BJ (cell line): ENCODE results near the gene RTP2. TPM values are rescaled to one million over a fixed set of nuclear protein-coding genes. Genes with fewer than 3 reads are reported as not detected.
A peak's percentile ranks its signal among the peaks of the same experiment; 100 is the strongest.

Source experiments
- CTCF ChIA-PET: fragments of 350-600 bp; formaldehyde crosslinking; extraction: SDS; loops from one replicate; lab custom pipeline; 2021; ENCODE audit warnings: antibody characterized with exemption, inconsistent platforms; lab: Yijun Ruan, JAX
- POLR2A ChIA-PET: fragments of 300-600 bp; sonication (Branson Sonifier 250); formaldehyde crosslinking; extraction: SDS; loops from one replicate; lab custom pipeline; 2021; ENCODE audit warnings: antibody characterized with exemption; lab: Charles Lee
- DNase-seq: peaks from one replicate; pipeline ENCODE4 v3.0.0-alpha.2; 2011; ENCODE audit warnings: low read depth
- H3K27me3 ChIP-seq: 2 replicates; pipeline ENCODE4 v1.6.0; 2011; ENCODE audit warnings: low read length; ENCODE audit not compliant: control insufficient read depth, insufficient read depth
- H3K36me3 ChIP-seq: 2 replicates; pipeline ENCODE4 v1.5.1; 2011; ENCODE audit warnings: low read length; ENCODE audit not compliant: control insufficient read depth, insufficient read depth
- H3K4me3 ChIP-seq: 2 replicates; pipeline ENCODE4 v1.5.1; 2011; ENCODE audit warnings: low read depth, mild to moderate bottlenecking, control low read depth, low read length
- polyA plus RNA-seq: library from polyadenylated mRNA; depleted of rRNA; stranded (reverse); fragments of >200 nt; gene quantifications from 2 replicates; pipeline ENCODE4 v1.2.3, GENCODE V29; 2011
- TF ChIP-seq, protein P1 (sequence below): IDR thresholded peaks from 2 replicates; pipeline ENCODE4 v1.5.1; 2011; ENCODE audit warnings: low read depth, mild to moderate bottlenecking, control low read depth, inconsistent platforms, low read length, moderate library complexity; ENCODE audit not compliant: insufficient read depth

RTP2 gene
- polyA plus RNA-seq, 1 experiment = not detected

DNA sequence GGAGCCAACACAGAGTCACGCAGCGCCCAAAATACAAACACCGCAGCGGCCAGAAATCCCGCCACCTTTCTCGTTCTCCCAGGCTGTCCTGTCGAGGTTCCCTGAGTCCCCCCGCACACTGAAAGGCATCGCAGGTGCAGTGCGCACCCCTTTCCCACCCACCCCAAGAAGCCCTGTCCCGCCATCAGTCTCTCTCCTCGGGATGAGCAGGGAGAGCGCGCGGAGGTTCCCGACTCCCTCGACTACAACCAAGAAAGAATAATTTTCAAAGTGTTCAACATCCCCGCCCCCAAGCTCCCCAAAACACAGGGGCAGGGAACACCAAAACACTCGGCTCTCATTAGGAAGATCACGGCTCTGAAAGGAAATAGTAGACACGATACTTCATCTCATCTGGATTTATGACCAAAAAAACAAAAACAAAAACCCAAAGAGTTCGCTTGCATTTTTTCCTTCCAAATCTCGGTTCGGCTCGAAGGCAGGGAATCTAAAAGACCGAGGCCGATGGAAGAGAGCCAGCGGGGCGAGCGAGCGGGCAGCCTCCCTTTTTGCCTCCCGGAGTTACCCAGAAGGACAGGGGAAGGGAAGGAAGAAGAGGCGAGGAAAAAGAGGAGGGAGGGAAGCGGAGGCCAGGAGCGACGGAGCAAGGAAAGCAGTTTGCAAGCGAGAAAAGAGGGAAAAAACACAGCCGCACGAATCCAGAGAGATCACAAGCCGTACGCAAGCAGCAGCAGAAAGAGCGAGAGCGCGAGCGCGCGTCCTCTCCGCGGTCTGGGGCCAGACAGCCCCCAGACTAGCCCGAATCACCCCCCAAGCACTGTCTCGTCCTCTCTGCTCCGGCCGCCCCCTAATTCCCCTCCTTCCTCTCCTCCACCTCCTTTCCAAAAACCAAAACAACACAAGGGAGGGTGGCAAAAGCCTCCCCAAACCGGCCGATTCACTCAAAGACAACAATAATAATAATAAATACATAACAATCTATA is 42.1 kb upstream of the RTP2 start:
- Histone ChIP-seq H3K4me3 (peak overlapping the region; percentile 96), H3K36me3 (no peaks in the 10 kb centered on the region), H3K27me3 (no peaks in the 10 kb centered on the region)
- TF ChIP-seq, protein P1, sequence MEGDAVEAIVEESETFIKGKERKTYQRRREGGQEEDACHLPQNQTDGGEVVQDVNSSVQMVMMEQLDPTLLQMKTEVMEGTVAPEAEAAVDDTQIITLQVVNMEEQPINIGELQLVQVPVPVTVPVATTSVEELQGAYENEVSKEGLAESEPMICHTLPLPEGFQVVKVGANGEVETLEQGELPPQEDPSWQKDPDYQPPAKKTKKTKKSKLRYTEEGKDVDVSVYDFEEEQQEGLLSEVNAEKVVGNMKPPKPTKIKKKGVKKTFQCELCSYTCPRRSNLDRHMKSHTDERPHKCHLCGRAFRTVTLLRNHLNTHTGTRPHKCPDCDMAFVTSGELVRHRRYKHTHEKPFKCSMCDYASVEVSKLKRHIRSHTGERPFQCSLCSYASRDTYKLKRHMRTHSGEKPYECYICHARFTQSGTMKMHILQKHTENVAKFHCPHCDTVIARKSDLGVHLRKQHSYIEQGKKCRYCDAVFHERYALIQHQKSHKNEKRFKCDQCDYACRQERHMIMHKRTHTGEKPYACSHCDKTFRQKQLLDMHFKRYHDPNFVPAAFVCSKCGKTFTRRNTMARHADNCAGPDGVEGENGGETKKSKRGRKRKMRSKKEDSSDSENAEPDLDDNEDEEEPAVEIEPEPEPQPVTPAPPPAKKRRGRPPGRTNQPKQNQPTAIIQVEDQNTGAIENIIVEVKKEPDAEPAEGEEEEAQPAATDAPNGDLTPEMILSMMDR = no peak
- ChIA-PET CTCF (interaction anchor here (1.0 to 8.2 kb wide), 6 partner anchors 28 to 1210 kb away, joined by 3 to 91 read pairs (median 4); no protein-coding TSS in a partner anchor), POLR2A (interaction anchor here (0.7 to 1.1 kb wide), 4 partner anchors 409 to 762 kb away, joined by 3 to 18 read pairs (median 7); no protein-coding TSS in a partner anchor)
- DNase-seq = no peak

DNA sequence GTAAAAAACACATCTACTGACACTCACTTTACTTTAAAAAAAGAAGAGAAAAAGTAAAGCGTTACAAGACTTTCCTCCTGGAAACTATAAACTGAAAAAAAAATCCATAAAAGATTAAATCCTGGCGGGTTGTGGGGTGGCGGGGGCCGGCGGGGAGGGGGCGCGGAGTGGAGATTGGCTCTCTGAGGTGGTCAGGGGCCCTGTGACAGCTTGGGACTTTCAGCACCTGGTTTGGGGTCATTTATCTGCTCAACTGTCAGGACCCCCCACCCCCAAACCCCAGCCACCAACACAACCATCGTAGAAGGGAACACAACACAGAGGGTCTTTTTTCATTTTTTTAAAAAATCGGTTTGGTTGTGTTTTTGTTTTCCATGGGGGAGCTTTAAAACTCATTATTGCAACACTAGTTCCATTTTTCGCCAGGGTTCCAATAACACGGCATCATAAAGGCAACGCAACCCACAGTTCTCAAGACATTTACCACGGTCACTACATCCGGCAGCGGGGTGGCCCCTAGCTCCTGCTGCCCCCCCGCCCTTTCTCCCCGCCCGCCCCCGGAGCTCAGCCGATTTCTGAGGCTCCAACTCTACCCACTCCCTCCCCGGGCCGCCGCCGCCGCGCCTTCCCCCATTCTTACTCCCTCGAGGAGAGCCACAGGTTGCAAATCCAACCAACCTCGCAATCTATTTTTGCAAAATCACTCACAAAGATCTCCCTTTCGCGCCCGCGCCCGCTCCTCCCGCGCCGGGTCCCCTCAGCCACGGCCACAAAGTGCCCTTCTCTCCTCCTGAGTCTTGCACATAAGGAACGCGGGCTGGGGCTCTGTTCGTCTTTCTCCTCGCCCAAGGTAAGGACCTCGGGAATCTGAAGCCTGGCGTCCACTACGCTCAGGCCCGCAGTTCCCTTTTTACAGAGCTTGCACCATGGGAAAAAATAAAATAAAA is 41.1 kb upstream of the RTP2 start:
- H3K36me3 ChIP-seq = no peaks in the 10 kb centered on the region
- POLR2A ChIA-PET = interaction anchor here (0.5 to 0.7 kb wide), 4 partner anchors 396 to 689 kb away, joined by 3 to 8 read pairs (median 4); no protein-coding TSS in a partner anchor
- peak overlapping the region; percentile 96 for H3K4me3 ChIP-seq
- CTCF ChIA-PET = interaction anchor here (0.8 to 8.2 kb wide), 10 partner anchors 531 to 1297 kb away, joined by 3 to 91 read pairs (median 3); no protein-coding TSS in a partner anchor
- no peak for DNase-seq
- H3K27me3 ChIP-seq = no peaks in the 10 kb centered on the region
- TF ChIP-seq, protein P1 = no peak

DNA sequence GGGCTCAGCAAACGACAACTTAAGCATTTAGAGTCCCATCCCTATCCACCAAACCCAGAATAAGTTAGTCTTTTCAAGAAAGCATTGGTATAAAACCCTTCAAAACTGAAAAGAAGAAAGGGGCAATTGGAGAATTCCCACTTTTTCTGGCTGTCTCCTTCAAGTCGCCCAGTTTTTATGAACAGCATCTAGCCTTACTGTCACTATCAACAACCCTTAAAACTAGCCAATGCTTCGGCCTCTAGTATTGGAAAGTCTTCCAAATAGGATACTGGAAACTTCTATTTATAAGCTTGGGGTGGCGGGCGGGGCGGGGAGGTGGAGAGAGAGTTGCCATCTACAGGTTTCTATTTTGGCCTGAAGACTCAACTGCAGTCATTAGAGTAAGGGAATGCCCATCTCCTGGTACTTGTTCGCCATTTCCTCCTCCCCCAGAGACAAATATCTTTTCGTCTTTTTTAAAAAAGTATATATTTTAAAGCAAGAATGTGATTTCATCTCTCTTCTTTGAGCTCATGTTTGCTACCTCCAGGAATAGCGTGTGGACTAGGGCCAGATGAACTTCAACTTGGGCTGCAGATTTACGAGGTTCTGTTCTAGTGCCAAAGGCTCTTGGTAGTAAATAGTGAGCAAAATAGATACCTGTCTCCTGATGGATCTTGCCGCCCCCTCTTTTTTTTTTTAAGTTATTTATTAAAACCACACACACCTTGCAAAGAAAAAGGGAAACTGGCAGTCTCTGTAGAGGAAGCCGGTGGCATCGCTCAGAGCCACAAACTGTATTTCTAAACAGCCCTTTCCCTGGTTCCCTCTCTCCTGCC is 40.2 kb upstream of the RTP2 start:
- POLR2A ChIA-PET = interaction anchor here (0.6 kb wide), 2 partner anchors 529 to 690 kb away, joined by 3 to 5 read pairs; no protein-coding TSS in a partner anchor
- CTCF ChIA-PET = interaction anchor here (0.6 to 8.2 kb wide), 11 partner anchors 529 to 1298 kb away, joined by 3 to 91 read pairs (median 3); no protein-coding TSS in a partner anchor
- H3K27me3 ChIP-seq = no peaks in the 10 kb centered on the region
- H3K4me3 ChIP-seq = peak overlapping the region; percentile 96
- DNase-seq = no peak
- TF ChIP-seq, protein P1 = no peak
- no peaks in the 10 kb centered on the region for H3K36me3 ChIP-seq

DNA sequence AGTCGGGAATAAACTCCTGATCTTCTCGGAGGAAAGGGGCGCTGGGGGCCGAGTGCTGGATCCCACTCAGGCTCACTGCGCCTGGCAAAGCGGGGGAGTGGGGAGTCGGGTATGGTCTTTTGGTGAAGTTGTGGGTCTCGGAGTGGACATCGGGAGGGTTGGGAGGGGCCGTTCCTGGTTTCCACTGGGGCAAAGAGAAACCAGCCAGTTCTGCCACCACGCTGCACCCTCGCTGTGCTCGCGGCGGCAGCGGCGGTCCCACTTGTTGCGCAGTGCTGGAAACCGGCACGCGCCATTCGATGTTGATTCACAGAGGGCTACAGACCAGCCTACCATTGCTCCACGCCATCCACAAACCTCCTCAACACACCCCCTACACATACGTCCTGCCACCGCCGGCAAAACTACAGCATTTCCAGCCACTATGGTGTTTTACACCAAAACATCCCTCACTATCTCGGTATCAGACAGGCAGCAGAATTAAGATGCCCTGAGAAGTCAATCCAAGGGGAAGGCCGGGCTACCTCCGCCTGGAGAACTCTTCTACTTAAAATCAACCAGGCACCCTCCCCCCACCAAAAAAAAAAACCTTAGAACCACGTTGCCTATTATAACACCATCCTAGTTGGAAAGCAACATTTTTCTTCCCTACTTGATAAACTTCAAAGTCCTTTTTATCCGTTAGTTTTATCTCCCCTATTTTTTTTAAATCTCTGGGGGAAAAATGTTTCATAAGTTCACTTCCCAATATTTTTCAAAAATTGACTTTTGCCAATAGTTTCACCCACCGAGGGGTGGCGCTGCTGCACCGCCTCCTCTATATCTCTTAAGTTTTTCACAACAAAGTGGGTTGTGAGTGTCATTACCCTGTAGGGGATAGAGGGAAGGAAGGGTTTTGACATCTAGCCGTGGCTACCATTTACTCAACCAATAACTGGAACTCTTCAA is 39.3 kb upstream of the RTP2 start:
- POLR2A ChIA-PET = no interaction called here
- H3K27me3 ChIP-seq = no peaks in the 10 kb centered on the region
- H3K4me3 ChIP-seq = peak overlapping the region; percentile 96
- no peaks in the 10 kb centered on the region for H3K36me3 ChIP-seq
- TF ChIP-seq, protein P1 = peak; percentile 79
- CTCF ChIA-PET = interaction anchor here (0.6 to 5.6 kb wide), 56 partner anchors 8 to 1408 kb away, joined by 3 to 250 read pairs (median 5); partner anchors contain the start of gene LPP
- no peak for DNase-seq
